Adrenal gland (tissue), 5 donors: Measurements from ENCODE around the gene DOP1A.

Source experiments
- CTCF ChIP-seq, 6 experiments: fragments of 450-650 bp in 4 of 6; fragments of 200-600 bp in 2 of 6; sonication (generic) in 1 of 6; IDR thresholded peaks; 1 replicate in 5 of 6; 2 replicates in 1 of 6; pipeline versions ENCODE4 v1.5.1 to v1.8.0; 2016 to 2021; ENCODE audit warnings: antibody characterized with exemption in 6 of 6, mild to moderate bottlenecking in 2 of 6, moderate library complexity in 1 of 6
- POLR2A ChIP-seq, 2 donors: fragments of 450-650 bp; IDR thresholded peaks; one replicate each; pipeline ENCODE4 v1.6.1; 2017; ENCODE audit warnings: antibody characterized with exemption in 2 of 2, mild to moderate bottlenecking in 2 of 2, moderate library complexity in 1 of 2
- donor health status: DM: no; HTN: no; CAD: no.

- TF ChIP-seq POLR2A (IDR thresholded peaks at IDR 0.05) (no peak), CTCF (IDR thresholded peaks at IDR 0.05) (no peak)
Measured at GRCh38 chr6:83153883-83154521, 86.5 kb downstream of the DOP1A start.
